Small intestine (tissue), 7 donors: ENCODE measurements around the gene MYH11. TPM values are rescaled to one million over a fixed set of nuclear protein-coding genes. Genes with fewer than 3 reads are reported as not detected.
A peak's percentile ranks its signal among the peaks of the same experiment; 100 is the strongest.

Source experiments
- DNase-seq, 2 donors: peaks; one replicate each; pipeline versions ENCODE4 v3.0.0 to v3.0.0-alpha.2; 2013
- FAIRE-seq: peaks from 2 replicates; lab custom pipeline; 2012; peaks lifted over from hg19 to GRCh38; lab: Jason Lieb, UNC
- H3K27ac ChIP-seq, 3 donors: one replicate each; pipeline ENCODE4 v1.5.1; 2013; ENCODE audit warnings: low read length in 2 of 3, mild to moderate bottlenecking in 2 of 3, control low read depth in 1 of 3, inconsistent platforms in 1 of 3, low read depth in 1 of 3, moderate library complexity in 1 of 3
- H3K27me3 ChIP-seq, 3 donors: one replicate each; pipeline ENCODE4 v1.6.1; 2013; ENCODE audit warnings: low read length in 3 of 3, inconsistent platforms in 1 of 3; ENCODE audit not compliant: control insufficient read depth in 3 of 3, insufficient read depth in 3 of 3
- H3K36me3 ChIP-seq, 3 donors: one replicate each; pipeline ENCODE4 v1.6.1; 2013; ENCODE audit warnings: low read length in 3 of 3, inconsistent platforms in 1 of 3, low read depth in 1 of 3, mild to moderate bottlenecking in 1 of 3, moderate library complexity in 1 of 3; ENCODE audit not compliant: control insufficient read depth in 3 of 3, insufficient read depth in 2 of 3
- H3K4me1 ChIP-seq, 3 donors: one replicate each; pipeline ENCODE4 v1.6.1; 2013; ENCODE audit warnings: low read length in 2 of 3, inconsistent platforms in 1 of 3, low read depth in 1 of 3, mild to moderate bottlenecking in 1 of 3, moderate library complexity in 1 of 3; ENCODE audit not compliant: control insufficient read depth in 3 of 3, insufficient read depth in 2 of 3
- H3K4me3 ChIP-seq, 3 donors: one replicate each; pipeline ENCODE4 v1.5.1; 2013; ENCODE audit warnings: low read length in 3 of 3, control low read depth in 1 of 3, inconsistent platforms in 1 of 3, low read depth in 1 of 3, mild to moderate bottlenecking in 1 of 3, moderate library complexity in 1 of 3
- H3K9me3 ChIP-seq, 2 donors: one replicate each; pipeline ENCODE4 v1.6.1; 2013; ENCODE audit warnings: low read depth in 1 of 2, low read length in 1 of 2; ENCODE audit not compliant: control insufficient read depth in 2 of 2, insufficient read depth in 1 of 2
- WGBS, 3 donors: extraction: QIAGEN DNeasy Blood & Tissue Kit; methylation state at CpG; one replicate each; pipeline ENCODE4 v1.1.7; 2013; 5-methylcytosine and 5-hydroxymethylcytosine counted together
- polyA plus RNA-seq, 4 donors: library from polyadenylated mRNA; stranded (reverse) in 3 of 4; unstranded in 1 of 4; fragments of 200-250 nt in 3 of 4; fragments of 120-200 nt in 1 of 4; gene quantifications; one replicate each; pipeline versions ENCODE4 v1.2.1 to v1.2.3, GENCODE V29; 2013
- donor health status: healthy with polysubstance abuse.
- donor health status: control.
- donor health status: control.
- donor health status: Bipolar disorder and iron deficiency.
- donor health status: healthy.

Gene MYH11
- polyA plus RNA-seq, 4 donors, result 3.4 to 89.6 (median 22.3) TPM

- WGBS, 3 donors, result 32 to 39% (median 38%) methylated on average over 3 of the region's 3 CpGs
- no peaks in the 10 kb centered on the region for H3K36me3 ChIP-seq
- peaks cover 0 to 4% of the 10 kb centered on the region in 2 donors for H3K9me3 ChIP-seq
- H3K4me1 ChIP-seq, result no peaks in the 10 kb centered on the region
- FAIRE-seq, result no peak
- no peak overlapping the region for H3K4me3 ChIP-seq
- DNase-seq, result peak; percentile 38 to 58
- H3K27ac ChIP-seq, result no peak overlapping the region
- H3K27me3 ChIP-seq, result peaks cover 0 to 3% (median 0%) of the 10 kb centered on the region in 3 donors
Observed at GRCh38 chr16:15765880-15766279, 90.9 kb downstream of the MYH11 start.

- peaks cover 0 to 4% of the 10 kb centered on the region in 2 donors for H3K9me3 ChIP-seq
- H3K4me1 ChIP-seq, result no peaks in the 10 kb centered on the region
- no peak for DNase-seq
- no peaks in the 10 kb centered on the region for H3K36me3 ChIP-seq
- no peaks in the 10 kb centered on the region for H3K27me3 ChIP-seq
- 72 to 84% (median 80%) methylated on average over 4 of the region's 4 CpGs for WGBS, 3 donors
- H3K4me3 ChIP-seq, result no peak overlapping the region
- H3K27ac ChIP-seq, result no peak overlapping the region
- no peak for FAIRE-seq
Observed at GRCh38 chr16:15765116-15765515, 91.7 kb downstream of the MYH11 start.

GRCh38 chr16:15764112-15764511, 92.7 kb downstream of the MYH11 start:
- DNase-seq (no peak), FAIRE-seq (no peak)
- WGBS, 3 donors, result 46 to 54% (median 53%) methylated on average over 2 of the region's 2 CpGs
- no peak overlapping the region for H3K4me3 ChIP-seq
- no peaks in the 10 kb centered on the region for H3K27me3 ChIP-seq
- no peaks in the 10 kb centered on the region for H3K4me1 ChIP-seq
- no peak overlapping the region for H3K27ac ChIP-seq
- H3K9me3 ChIP-seq, result peaks cover 0 to 4% of the 10 kb centered on the region in 2 donors
- H3K36me3 ChIP-seq, result no peaks in the 10 kb centered on the region

GRCh38 chr16:15760129-15760528, 96.7 kb downstream of the MYH11 start:
- Histone ChIP-seq H3K9me3 (no peaks in the 10 kb centered on the region), H3K27ac (no peak overlapping the region), H3K27me3 (no peaks in the 10 kb centered on the region), H3K4me3 (no peak overlapping the region), H3K36me3 (no peaks in the 10 kb centered on the region), H3K4me1 (no peaks in the 10 kb centered on the region)
- DNase-seq (no peak), FAIRE-seq (no peak)
- WGBS, 3 donors, result 87 to 97% (median 88%) methylated on average over 1 of the region's 1 CpG

GRCh38 chr16:15759070-15759469, 97.8 kb downstream of the MYH11 start:
- no peak for FAIRE-seq
- H3K36me3 ChIP-seq, result no peaks in the 10 kb centered on the region

GRCh38 chr16:15757630-15758251, 99.1 kb downstream of the MYH11 start:
- Histone ChIP-seq H3K27me3 (no peaks in the 10 kb centered on the region), H3K36me3 (no peaks in the 10 kb centered on the region), H3K27ac (no peak overlapping the region), H3K4me3 (no peak overlapping the region), H3K4me1 (no peaks in the 10 kb centered on the region), H3K9me3 (no peaks in the 10 kb centered on the region)
- no peak for DNase-seq
- 84 to 90% (median 87%) methylated on average over 23 of the region's 23 CpGs for WGBS, 3 donors
- FAIRE-seq, result no peak

More at GRCh38 chr16:15759070-15759469, 97.8 kb downstream of the MYH11 start:
- Histone ChIP-seq H3K9me3 (no peaks in the 10 kb centered on the region), H3K27me3 (no peaks in the 10 kb centered on the region), H3K4me1 (no peaks in the 10 kb centered on the region), H3K27ac (no peak overlapping the region), H3K4me3 (no peak overlapping the region)
- DNase-seq, result no peak
- 82 to 100% (median 90%) methylated on average over 4 of the region's 4 CpGs for WGBS, 3 donors

GRCh38 chr16:15757077-15757386, 99.8 kb downstream of the MYH11 start:
- Histone ChIP-seq H3K4me1 (no peaks in the 10 kb centered on the region), H3K4me3 (no peak overlapping the region), H3K9me3 (no peaks in the 10 kb centered on the region), H3K27ac (no peak overlapping the region), H3K36me3 (no peaks in the 10 kb centered on the region), H3K27me3 (no peaks in the 10 kb centered on the region)
- no peak for DNase-seq
- WGBS, 3 donors, result 77 to 91% (median 83%) methylated on average over 10 of the region's 10 CpGs
- no peak for FAIRE-seq

GRCh38 chr16:15754821-15755534, 101.8 kb downstream of the MYH11 start:
- WGBS, 3 donors, result 86 to 89% (median 86%) methylated on average over 8 of the region's 8 CpGs
- DNase-seq, result no peak
- Histone ChIP-seq H3K27ac (no peak overlapping the region), H3K4me3 (no peak overlapping the region), H3K4me1 (no peaks in the 10 kb centered on the region), H3K27me3 (no peaks in the 10 kb centered on the region), H3K36me3 (no peaks in the 10 kb centered on the region), H3K9me3 (no peaks in the 10 kb centered on the region)
- no peak for FAIRE-seq
